ENCODE results near the gene TCF4.

DNA sequence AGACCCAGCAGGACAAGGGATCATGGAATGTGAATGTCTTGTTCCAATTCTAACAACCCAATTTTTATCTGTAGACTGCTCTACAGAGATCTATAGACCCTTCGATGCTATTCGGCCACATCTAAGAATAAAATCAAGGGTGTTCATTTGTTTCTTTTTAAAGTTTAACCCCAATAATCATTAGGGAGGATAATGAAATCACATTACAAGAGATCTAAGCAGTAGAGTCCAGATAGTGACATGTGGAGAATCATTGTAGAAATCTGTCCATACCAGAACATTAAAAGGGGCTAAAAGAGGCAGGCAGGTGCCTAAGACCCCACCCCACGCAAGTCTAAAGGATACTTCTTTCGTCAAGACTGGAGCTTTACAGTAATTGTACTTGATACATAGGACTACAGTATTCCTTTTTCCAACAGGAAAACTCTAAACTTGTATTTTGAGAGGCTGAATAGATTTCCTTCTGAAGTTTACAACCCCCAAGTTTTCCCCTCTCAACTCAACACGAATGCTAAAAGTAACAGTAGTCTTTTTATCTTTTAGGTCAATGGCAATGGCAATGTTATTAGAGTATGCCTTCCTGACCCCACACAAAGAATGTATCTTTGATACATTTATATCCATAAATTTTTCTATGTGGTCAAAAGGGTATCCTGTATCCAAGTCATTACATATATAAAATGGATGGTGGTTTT lies 183.7 kb downstream of the TCF4 start:
- TF ChIP-seq CTCF (conservative IDR thresholded peaks at IDR 0.05; ENCODE audit: low read depth, low read length): no peak
- TF ChIP-seq EZH2phosphoT487 (IDR thresholded peaks at IDR 0.05; ENCODE audit: borderline replicate concordance, low read length): no peak
- TF ChIP-seq EZH2 (IDR thresholded peaks at IDR 0.05; ENCODE audit: low read length, unreplicated experiment): no peak
